HG02571 (cell line): Measurements from ENCODE around the gene SIX2.
A peak's percentile ranks its signal among the peaks of the same experiment; 100 is the strongest.

Experiments used
- ATAC-seq: cut with Tn5 transposase; IDR thresholded peaks from one replicate; pipeline ENCODE4 v1.9.1; 2021; ENCODE audit warnings: mild to moderate bottlenecking, moderate library complexity; ENCODE audit not compliant: unreplicated experiment

Gene SIX2

DNA sequence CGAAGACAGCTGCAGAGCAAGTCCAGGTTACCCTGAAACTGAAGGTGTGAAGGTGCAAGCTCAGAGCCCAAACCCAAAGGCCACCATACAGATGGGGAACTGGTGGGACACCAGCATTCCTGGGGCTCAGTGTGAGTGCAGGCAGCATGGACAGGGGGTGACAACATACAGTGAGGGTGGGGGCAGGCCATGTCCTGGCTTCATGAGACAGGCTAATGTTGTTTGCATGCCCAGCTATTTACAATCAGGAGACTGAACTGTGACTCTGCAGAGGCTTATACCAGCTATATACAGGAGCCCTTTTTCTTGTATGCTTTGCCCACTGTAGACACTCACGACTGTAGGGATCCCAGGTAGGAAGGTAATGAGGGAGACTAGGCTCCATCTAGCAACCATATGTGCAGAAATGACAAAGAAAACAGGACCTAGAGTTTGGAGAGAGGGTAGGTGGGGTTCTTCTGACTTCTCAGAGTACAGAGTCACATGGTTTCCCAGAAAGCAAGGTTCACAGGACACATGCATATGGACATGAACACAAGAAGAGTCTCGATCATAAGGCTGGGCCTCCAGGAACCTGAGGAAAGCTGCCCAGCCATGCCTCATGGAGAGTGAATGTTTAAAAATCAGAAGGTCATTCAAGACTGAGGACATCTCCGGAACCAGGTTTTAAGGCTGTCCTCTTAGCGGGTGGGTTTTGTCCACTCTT lies 41.4 kb downstream of the SIX2 start:
- ATAC-seq, result no peak

DNA sequence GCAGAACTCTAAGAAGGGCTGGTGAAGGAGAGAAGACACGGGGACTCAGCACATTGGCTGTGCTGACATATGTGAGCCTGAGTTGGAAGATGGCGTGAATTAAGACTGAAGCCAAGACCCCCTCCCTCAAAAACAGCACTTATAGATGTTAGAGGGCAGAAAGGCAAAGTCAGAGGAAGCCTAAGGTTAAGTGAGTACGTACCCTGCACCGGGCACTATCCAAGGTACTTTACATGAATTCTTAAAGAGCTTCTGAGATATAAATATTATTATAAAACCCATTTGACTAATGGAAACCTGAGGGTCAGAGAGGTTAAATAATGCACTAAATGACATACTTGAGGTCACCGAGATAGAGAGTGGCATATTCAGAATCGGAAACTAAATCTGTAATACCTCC lies 42.2 kb downstream of the SIX2 start:
- no peak for ATAC-seq

DNA sequence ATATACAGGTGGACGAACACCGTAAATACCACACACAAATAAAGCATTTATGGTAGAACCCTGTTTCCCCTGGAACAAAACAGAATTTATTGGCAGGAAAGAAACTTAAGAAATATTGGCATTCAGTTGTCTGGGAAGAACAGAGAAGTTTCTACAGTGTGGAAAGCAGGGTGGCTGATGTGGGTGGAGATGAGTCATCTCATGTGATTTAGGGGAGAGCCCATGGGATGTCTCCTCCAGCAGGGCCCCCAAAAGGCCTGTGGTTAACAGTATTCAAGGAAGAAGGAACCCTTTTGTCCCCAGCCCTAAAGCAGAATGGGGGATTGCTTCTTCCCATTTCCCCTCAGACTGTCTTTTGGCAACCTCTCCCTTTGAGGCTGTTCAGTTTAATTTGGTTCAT lies 43.6 kb downstream of the SIX2 start:
- no peak for ATAC-seq

DNA sequence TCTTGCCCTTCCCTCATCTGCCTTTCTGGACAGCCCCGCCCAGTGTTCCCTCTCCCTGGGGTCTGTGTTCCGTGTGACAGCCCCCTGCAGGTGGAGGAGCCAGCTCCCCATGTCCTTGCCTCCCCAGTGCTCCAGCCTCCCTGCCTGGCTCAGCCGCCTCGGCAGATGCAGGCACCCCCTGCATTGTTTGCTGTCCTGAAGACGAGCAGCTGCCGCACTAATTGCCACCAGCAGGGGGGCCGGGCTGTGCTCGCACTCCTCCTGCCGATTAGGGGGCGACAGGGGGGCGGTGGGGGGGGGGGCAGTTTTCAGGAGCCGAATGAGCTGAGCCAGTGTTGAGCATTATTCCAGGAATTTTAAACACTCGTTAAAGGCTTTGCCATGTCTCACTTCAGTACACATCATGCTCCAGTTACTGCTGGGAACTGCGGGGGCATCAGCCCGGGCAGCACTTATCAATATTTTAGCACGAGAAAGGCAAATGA lies 44.5 kb downstream of the SIX2 start:
- no peak for ATAC-seq

DNA sequence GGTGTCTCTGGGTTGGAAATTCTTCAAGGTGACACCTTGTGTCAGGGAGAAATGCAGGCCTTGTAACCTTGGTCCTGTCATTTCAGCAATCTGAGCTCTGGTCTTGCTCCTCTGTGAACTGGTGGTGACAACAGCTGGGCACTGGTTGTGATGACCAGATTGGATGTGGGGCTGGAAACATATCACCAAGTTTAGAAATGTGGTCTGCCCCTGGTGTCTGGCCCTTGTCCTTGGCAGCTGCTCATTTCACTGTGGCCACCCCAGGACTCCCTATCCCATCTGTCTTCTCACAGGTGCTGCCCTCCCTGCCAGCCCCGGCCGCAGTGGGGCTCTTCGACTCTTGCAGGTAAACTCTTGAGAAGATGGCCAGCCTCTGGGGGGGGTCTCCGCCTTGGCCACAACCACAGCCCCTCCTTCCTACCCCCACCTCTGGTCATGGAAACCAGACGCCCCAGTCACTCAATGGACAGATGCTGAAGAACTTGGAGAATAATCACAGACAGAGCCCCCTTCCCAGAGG lies 47.0 kb downstream of the SIX2 start:
- no peak for ATAC-seq

DNA sequence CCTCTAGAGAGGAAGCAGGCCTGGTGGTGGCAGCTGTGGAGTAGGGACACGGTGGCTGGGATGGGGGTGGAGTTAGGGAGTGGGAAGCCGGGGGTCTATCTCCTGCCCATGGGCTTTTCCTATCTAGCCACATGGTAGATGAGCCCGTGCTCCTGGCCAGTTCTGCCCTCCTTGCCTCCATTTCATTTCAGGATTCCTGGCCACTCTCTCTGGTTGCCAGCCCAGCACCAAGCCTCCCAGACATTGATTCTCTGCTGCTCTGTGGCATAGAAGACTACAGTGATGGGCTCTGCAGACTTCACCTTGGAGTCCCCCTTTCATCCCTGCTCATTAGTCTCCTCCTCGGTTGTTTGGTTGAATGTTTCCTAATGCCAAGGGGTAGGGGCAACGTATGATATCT lies 48.4 kb downstream of the SIX2 start:
- ATAC-seq, result no peak

DNA sequence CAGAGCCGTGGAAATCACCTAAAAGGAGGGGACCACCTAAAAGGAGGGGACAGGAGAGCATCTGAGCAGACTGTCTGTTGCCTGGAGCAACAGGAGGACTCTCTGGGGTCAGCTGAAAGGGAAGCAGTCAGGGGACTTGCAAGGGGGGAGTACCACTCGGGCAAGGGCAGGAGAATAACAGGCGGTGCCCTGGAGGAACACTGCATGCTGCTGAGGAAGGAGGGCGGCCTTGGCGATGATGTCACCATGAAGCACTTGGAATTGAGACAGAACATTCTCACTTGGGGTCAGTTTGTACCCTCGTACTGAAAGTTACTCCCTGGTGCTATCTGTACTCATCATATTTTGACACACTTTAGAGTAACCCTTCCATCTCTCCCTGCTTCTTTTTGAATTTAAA lies 49.4 kb downstream of the SIX2 start:
- ATAC-seq, result no peak

DNA sequence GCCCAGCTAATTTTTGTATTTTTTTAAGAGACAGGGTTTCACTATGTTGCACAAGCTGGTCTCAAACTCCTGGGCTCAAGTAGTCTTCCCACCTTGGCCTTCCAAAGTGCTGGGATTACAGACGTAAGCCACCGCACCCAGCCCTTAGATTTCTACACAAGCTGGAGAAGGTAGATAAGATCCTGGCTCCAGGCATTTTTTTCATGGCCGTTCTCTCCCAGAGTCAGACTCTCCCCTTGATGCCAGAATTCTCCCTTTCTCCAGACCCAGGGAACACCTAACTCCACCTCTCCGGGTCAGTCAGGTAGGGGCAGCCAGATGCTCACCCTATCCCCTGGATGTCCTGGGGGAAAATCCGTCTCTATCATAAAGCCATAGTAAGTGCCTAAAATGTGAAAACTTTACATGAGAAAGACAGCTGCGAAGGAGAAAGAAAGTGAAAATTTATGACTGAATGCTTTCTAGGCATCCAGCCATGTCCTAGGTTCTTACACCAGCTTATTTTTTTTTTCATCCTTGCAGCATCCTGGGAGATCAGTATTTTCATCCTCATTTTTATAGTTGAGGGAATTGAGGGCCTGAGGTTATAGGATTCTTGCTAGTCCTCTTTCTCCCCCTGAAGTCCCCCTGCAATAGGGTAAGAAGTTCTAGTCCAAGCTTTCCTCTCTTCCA lies 51.5 kb downstream of the SIX2 start:
- no peak for ATAC-seq

DNA sequence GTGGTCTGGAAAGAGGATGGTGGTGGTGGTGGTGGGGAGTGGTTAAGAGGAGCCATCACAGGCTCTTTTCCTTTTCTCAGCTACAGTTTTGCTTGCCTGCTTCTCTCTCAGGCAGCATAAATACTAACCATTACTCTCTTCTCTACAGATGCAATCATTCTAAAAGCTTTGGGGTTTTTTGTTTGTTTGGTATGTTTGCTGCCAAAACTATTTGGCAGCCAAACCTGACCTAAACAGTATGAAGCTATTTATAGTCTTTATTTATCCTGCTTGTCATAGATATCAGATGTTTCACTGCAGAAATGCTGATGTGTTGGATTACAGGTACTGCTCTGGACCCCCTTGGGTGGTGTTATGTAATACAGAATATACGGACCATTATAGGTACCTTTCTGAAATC lies 52.4 kb downstream of the SIX2 start:
- no peak for ATAC-seq

DNA sequence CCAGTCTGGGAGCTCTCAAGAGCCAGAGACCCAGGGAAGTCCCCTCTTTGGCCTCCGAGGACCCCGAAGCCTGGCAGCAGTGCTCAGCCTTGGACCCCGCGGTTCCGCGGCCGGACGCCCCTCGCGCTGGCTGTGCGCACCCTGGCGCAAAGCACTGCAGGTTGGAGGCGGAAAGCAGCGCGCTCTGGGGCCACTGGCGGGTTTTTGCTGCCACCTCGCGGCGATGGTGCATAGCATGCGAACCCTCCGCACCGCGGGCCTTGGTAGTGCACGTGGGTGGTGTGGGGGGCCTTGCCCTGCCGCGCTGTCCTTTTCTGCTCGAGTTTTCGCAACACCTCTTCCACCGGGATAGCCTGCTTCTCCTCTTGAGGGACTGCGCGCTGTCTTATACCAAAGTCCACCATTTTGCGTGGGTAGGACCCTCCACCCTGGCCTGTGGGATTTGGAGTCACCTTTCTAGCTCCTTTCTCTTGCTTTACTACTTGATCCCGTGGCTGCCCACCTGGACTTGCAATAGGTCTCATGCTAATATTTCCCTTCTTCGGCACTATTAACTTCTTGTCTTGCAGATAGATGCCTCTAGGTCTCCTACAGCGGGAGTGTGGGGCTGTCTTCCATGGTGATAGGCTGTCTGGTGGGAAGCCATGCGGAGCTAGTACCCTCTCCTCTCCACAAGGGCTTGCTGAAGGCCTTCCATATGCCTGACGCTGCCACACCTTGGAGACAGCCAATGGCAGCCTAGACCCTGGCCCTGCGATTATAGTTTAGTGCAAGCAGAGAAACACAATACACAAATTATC lies 53.5 kb downstream of the SIX2 start:
- peak; percentile 65 for ATAC-seq
